ENCODE measurements around the gene EMC6.
"Not testable (repeated sequence)": the region's sequence is repeated elsewhere in the genome, so short reads cannot be mapped to it uniquely, and the experiment has no call there.

EMC6 gene

DNA sequence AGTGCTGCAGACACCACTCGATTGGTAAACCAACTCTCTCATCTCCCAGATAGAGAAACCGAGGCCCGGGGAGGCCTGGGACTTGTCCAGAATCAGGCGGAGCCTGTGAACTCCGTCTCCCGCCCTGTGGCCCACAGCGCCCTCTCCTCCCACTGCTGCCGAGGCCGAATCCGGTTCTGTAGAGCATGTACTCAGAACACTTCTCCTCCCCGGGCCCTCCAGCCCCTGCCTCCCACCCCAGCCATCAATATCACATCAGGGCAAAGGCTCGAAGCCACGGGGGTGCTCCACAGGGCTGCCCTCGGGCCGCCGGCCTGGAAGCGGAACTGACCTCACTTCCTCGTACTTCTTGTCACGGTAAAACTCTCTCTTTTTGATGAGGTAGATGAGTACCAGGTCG is 13.0 kb downstream of the EMC6 start:
- no peak for DNase-seq (ENCODE audit: low spot score)

DNA sequence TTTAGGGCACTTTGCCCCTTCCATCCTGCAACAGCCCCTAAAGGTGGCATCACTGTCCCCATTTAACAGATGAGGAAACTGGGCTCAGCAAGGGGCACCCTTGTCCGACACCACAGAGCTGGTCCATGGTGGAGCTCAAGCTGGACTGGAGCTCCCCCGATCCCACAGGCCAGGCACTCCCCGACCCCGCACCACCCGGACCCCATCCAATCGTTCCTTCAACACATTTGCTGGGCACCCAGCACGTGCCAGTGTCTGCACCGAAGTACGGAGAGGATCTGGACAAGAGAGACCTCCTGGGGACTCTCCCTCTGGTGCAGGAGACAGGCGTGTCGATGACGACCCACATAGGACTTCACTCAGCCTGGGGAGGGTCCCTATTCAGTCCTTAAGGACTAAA is 13.4 kb downstream of the EMC6 start:
- no peak for DNase-seq (ENCODE audit: low spot score)

DNA sequence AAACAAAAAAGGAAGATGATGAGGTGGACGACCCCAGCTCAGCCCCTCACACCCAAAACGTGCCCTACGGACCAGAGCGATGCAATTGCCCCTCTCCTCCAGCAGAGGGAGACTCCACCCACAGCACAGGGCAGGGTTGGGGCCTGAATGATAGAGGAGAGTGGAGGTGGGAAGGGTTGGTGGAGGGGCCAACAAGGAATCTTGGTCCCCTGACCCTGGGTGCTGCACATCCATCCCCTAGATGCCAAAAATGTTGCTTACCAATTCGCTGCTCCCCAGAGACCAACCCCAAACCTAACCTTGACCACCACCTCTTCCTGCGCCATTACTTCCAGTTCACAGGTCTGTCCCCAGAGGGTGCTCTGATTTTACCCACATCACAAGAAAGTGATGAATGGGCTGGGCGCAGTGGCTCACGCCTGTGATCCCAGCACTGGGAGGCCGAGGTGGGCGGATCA is 14.5 kb downstream of the EMC6 start:
- peak; percentile 81 for DNase-seq (ENCODE audit: low spot score)

DNA sequence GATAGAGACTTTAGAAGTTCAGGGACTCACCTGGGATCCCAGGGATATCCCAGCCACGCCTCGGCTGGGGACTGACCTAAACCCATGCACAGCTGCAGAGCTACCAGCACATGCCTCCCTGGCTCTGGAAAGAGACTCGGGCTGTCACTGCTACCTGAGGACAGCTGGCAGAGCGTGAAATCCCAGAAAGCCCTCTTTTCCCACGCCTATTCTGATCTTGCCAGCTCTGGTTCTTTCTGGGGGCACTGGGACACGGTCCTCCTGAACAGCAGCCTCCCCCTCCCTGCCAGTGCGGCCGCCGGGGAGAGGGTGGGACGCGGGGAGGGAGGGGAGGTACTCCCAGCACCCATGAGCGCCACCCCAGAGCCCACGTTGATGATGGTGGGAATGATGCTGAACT is 16.6 kb downstream of the EMC6 start:
- no peak for DNase-seq (ENCODE audit: low spot score)

DNA sequence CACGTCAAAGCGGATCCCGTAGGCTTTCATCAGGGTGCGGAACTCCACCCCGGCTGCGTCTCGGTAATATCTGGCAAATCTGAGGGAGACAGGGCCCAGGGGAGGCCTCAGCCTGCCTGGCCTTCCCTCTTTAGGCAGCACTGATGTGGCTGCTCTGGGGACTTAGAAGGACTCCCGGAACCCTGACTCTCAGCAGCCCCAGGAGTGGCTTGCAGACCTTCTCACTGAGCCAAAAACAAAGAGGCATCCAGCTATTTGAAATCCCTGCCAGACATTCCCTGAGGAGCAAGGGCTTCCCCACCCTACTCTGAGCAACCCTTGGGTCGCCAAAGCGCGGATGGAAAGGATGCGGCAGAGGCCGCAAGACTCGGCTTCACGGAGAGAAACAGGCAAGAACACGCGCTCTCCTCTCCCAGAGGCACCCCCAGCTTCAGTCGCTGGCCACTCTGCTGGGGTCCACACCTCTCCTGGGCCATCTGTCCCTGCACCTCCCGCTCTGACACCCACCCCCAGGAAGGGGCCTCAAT is 19.5 kb downstream of the EMC6 start:
- peak; percentile 51 for DNase-seq (ENCODE audit: low spot score)

DNA sequence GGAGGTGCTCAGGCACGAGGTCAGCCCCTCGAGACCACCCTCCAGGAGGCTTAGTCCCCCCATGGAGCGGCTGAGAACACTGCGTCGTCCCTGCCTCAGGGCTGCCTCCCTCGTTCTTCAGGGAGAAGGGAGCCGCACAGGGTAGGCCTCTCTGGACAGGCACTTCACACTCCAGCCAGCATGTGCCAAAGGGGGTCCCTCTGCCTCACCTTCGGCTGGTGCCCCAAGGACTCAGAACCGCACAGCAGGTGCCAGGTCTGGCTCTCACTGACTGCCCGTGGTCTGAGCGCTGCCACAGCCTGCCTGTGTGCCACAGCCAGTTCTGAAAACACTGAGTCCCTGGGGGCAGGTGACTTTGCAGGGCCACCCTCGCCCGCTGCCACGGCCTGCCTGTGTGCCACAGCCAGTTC is 20.2 kb downstream of the EMC6 start:
- no peak for DNase-seq (ENCODE audit: low spot score)

DNA sequence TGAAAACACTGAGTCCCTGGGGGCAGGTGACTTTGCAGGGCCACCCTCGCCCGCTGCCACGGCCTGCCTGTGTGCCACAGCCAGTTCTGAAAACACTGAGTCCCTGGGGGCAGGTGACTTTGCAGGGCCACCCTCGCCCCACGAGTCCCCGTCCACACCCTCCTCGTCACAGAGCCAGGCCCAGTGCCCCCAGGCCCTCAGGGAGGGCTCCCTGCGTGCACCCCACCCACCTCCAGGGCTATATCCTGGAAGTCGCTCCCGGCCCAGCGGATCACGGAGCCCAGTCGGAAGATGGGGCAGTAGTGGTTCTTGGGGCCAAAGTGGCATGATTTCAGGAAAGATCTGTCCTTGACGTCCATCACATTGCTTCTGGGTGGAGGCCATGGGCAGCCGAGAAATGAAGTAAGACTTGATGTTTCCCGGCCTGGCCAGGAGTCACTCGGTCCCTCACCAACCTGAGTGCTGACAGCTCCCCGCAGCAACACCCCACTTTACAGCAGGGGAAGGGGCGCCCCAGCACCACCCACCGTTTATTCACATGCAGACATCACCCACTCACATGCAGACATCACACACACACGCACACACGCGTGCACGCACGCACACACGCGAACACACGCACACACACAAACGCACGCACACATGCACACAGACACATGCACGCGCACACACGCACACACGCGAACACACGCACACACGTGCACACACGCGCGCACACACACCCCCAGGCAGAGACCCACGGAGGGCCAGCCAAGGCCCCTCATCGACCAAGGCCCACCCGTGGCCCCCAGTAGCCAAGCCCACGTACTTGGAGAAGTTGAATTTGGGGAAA is 20.9 kb downstream of the EMC6 start:
- no peak for DNase-seq (ENCODE audit: low spot score)

DNA sequence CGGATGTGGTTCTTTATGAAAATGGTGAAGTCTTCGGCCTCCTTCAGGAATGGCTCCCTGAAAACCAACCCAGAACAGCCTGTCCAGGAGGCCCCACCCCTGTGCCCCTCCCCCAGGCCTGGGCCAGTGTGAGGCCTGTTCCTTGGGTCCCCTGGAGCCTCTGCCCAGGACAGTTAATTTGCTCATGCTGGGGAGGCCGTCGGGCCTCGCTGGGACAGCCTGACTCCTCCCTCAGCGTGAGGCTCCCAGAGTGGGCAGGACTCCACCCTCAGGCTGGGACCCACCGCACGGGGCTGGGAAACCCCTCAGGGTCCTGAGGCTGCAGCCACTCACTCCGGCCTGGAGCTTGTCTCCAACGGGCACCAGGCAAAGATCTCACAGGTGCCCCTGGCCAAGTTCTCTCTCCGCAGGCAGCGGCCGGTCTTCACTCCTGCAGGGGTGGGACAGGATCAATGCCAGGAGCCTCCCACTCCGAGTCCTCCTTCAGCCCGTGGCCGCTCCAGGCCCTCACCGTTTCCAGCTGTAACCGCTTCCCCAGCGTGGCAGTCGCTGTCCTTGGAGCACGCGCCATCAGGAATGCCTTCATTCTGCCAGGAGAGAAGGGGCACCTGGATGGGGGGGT is 21.6 kb downstream of the EMC6 start:
- DNase-seq (ENCODE audit: low spot score): no peak

DNA sequence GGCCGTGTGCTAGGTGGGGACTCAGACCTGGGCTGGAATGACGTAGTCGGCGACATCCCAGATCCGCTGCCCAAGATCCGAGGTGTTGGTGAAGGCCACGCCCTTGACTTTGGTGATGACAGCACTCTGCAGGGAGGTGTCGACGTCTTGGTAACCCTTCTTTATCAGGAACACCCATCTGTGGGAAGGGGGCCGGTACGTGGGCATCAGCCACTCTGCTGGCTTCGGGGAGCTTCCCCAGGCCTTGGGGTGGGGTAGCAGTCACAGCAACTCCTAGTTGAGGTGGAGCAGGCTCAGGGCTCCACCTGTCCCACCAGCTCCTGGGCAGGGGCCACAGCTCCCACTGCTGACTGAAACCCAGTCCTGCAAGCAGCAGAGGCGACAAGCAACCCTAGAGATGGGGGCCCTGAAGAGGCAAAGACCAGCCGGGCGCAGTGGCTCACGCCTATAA is 23.0 kb downstream of the EMC6 start:
- DNase-seq (ENCODE audit: low spot score): no peak

DNA sequence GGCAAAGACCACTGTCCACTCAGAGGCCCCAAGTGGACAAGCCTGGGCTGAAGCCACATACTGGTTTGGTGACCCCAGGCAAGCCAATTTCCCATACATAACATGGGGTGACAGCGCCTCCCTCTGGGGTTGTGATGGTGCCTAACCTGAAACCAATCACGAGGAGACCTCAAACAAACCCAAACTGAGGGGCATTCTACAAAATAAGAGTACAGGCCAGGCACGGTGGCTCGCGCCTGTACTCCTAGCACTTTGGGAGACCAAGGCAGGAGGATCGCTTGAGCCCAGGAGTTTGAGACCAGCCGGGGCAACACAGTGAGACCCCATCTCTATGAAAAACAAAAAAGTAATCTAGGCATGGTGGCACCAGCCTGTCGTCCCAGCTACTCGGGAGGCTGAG is 23.7 kb downstream of the EMC6 start:
- no peak for DNase-seq (ENCODE audit: low spot score)

DNA sequence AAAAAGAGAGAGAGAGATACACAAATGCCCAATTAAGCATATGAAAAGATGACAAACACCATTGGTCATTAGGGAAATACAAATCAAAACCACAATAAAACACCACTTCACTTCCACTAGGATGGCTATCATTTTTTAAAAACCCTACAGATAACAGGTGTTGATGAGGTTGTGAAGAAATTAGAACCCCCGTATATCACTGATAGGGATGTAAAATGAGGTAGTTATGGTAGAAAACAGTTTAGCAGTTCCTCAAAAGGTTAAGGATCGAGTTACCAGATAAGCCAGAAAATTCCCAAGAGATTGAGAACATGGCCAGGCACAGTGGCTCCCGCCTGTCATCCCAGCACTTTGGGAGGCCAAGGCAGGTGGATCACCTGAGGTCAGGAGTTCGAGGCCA is 24.5 kb downstream of the EMC6 start:
- no peak for DNase-seq (ENCODE audit: low spot score)

DNA sequence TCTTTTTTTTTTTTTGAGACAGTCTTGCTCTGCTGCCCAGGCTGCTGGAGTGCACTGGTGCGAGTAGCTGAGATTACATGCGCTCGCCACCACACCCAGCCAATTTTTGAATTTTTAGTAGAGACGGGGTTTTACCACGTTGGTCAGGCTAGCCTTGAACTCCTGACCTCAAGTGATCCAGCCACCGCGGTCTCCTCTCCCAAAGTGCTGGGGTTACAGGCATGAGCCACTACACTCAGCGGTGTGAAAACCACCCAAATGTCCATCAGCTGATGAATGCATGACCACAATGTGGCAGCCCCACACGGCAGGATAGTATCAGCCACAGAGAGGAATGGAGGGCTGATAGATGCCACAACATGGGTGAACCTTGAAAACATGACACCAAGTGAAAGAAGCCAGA is 25.2 kb downstream of the EMC6 start:
- DNase-seq (ENCODE audit: low spot score): no peak

DNA sequence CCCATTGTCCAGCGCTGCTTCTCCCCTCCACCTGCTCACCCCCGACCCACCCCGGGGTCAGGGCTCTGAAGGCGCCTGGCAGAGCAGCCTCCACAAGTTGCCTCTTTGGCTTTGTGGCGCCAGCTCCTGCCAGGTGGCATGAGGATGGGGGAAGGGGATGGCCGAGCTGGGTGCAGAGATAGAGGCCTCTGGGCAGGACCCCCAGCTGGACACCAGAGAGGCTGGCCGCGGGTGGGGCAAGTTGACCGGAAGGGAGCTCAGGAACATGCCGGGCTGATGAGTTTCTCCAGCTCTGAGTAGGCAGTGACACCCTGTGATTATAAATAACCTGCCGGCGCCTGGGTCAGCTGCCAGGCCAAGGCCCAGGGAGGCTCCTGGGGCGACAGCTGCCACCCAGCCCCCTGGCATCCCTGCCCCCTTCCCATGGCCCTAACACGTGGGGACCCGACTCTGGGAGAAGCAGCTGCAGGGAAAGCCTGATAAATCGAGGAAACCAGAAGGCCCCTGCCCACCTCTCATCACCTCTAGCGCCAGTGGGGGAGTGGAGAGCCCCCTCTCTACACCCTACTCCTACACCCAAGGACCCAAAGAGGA is 26.6 kb downstream of the EMC6 start:
- DNase-seq (ENCODE audit: low spot score): peak; percentile 65

DNA sequence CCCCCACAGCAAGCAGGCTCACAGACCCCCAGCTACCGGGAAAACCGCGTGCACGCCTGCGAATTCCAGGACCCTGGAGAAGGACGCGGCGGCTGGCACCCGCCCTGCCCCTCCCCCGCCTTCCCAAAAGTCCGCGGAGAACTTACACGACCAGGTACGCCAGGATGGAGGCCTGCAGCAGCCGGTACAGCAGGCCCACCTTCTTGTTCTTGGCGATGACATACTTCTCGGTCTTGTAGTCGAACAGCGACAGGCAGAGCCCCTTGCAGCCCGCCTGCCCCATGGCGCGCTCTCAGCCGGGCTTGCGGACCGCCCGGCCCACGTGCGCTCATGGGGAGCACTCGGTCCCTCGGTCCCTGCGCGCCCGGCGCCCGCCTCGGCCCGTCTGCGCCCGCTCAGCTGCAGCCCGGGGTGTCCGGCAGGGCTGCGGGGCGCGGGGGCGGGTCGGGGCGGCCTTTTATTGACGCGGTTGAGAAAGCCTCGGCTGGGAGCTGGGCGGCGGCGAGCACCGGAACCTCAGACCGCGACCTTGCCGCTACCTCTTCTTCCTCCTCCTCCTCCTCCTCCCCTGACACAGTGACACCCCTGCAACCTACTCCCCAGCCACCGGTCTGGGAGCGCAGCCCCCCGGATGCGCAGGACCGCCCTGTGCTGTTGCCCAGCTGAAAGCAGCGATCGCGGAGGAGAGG is 27.3 kb downstream of the EMC6 start, which contains the start of gene P2RX5:
P2RX5 (minus strand) TSS at position 433 of the 689 bp plus-strand sequence; CDS start at position 283, 150 bp downstream.
- DNase-seq (ENCODE audit: low spot score): no peak

DNA sequence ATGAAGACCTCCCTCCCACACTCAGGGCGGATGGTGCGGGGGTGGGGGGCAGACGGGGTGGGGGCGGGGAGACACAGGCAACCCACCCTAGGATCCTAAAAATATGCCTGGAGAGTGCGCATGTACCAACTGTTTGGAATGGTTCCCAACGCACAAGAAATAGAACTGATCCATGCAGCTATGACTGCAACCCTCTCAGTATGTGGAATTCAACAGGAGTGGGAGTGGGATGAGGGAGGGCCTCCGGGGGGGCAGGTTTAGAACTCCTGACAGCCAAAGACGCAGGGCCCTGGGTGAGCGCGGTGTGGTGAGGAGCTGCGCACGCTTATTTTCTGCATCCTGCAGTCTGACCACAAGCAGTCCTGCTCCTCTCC is 28.5 kb downstream of the EMC6 start:
- no peak for DNase-seq (ENCODE audit: low spot score)

DNA sequence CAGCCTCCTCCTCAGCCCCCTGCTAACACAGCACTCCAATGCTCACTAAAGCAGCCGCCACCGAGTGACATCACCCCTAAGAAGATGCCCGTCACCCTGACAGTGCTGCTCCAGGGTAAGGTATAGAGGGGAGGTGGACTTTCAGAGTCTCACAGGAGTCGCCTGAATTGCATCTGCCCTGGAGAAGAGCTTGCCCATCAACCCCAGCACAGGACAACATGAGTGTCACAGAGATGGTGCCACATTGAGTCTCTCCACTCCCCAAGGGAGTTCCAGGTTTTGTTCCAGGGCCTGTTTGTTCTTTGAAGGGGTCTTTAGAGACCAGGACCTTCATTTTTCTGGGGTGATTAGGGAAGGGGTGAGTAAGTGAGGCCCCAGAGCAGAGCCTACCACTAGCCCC is 29.5 kb downstream of the EMC6 start:
- no peak for DNase-seq (ENCODE audit: low spot score)

DNA sequence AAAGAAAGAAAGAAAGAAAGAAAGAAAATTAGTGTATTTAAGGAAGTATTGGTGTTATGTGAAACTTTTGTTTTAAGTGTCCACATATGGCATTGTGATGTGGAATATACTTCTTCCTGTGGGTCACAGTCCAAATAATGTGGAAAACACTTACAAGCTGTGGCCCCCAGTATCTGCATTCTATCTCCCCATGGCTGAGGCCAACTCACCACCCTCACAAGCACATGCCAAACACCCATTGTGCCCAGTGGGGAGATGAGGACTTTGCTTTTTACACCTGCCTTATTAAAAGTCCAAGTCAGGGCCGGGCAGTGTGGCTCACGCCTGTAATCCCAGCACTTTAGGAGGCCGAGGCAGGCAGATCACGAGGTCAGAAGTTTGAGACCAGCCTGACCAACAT is 31.3 kb downstream of the EMC6 start:
- DNase-seq (ENCODE audit: low spot score): no peak

DNA sequence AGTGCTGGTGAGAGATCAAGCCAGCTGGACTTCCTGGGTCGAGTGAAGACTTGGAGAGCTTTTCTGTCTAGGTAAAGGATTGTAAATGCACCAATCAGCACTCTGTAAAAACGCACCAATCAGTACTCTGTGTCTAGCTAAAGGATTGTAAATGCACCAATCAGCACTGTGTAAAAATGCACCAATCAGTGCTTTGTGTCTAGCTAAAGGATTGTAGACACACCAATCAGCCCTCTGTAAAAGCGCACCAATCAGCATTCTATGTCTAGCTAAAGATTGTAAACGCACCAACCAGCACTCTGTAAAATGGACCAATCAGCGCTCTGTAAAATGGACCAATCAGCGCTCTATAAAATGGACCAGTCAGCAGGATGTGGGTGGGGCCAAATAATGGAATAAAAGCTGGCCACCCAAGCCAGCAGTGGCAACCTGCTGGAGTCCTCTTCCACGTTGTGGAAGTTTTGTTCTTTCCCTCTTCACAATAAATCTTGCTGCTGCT is 33.5 kb downstream of the EMC6 start:
- not testable (repeated sequence) for DNase-seq (ENCODE audit: low spot score)

DNA sequence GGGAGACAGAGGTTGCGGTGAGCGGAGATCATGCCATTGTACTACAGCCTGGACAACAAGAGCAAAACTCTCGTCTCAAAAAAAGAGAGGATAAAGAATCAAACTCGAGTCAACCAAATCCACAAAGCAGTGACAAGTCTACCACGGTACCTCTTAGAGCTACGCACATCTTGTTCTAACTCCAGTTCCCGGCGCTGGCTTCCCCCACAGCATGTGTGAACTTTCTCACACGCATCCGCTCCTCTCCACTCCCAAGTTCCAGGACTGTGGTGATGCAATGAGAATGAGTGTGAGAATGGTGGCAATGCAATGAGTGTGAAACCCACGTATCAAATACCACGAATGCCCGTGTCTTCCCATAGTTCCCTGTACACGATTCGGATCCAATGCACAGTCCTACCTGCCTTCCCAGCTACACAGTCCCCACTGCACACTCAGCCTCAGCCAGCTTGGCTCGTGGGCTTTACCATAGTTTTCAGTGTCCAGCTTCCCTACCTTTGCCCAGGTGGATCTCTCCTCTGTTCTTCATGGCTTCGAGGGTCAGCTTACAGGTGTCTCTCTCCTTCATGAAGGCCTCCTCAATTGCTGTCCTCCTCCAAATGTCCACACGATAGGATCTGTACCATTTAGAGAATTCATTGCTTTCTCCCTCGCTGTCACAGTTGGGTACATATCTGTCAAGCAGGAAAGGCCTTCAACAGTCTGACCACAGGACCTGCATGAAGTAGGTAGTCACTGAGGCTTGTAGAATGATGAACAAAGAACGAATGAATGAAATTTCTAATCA is 36.5 kb downstream of the EMC6 start:
- DNase-seq (ENCODE audit: low spot score): no peak

DNA sequence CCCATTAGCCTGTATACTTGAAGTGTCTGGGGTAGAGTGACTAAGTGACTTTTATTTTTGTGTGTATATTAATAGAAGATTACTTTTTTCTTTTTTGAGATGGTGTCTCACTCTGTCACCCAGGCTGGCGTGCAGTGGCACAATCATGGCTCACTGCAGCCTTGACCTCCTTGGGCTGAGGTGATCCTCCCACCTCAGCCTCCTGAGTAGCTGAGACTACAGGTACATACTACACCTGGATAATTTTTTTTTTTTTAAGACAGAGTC is 37.0 kb downstream of the EMC6 start:
- not testable (repeated sequence) for DNase-seq (ENCODE audit: low spot score)

DNA sequence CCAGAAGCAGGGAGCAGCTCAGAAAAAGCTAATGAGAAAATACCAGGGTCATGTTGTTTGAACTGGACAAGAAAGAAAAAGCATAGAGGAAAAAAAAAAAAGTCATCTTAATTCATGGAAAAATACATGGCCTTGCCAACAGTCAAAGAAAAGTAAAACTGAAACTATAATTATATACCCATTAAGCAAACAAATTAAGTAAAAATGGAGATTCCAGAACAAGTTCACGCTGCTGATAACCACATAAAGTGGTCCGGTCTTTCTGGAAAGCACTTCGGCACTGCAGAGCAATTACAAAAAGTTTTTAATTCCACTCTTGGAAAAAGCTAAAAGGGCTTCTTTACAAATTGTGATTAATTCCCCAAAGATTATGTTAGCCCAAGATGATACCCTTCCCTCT is 39.8 kb downstream of the EMC6 start:
- DNase-seq (ENCODE audit: low spot score): no peak
